Stimulated activated CD4-positive, alpha-beta T cell treated with anti-CD3 and anti-CD28 coated beads, Interleukin-2, amount 100 ng/mL, for 4 hours (primary cell): ENCODE data around the gene FSD1L.
"Not testable (repeated sequence)": the region's sequence is repeated elsewhere in the genome, so short reads cannot be mapped to it uniquely, and the experiment has no call there.

Experiments
- DNase-seq: peaks from one replicate; pipeline ENCODE4 v3.0.0-alpha.2; 2020; ENCODE audit warnings: low read depth

Gene FSD1L

GRCh38 chr9:105557804-105558610 lies 110.2 kb downstream of the FSD1L start, which contains the start of gene FKTN:
Gene FKTN (plus strand): TSS chr9:105558131. CDS start chr9:105575033, 16,902 bp downstream.
- DNase-seq, result peak; percentile 72

- DNase-seq, result no peak
These were observed 124.6 kb downstream of the FSD1L start for GRCh38 chr9:105572455-105572854.

- not testable (repeated sequence) for DNase-seq
These were observed 132.1 kb downstream of the FSD1L start for GRCh38 chr9:105579952-105580351.

GRCh38 chr9:105581550-105581949 lies 133.7 kb downstream of the FSD1L start:
- not testable (repeated sequence) for DNase-seq

- DNase-seq, result no peak
These were observed 145.3 kb downstream of the FSD1L start for GRCh38 chr9:105593145-105593544.
